BLaER1 treated with 17β-estradiol and CSF1 and Interleukin-3, amounts not matched to agents 10 nM and 100 nM (cell line): ENCODE measurements around the gene UPK3BL1.
"Not testable (repeated sequence)": the region's sequence is repeated elsewhere in the genome, so short reads cannot be mapped to it uniquely, and the experiment has no call there.

ENCODE experiments used
- H3K27ac ChIP-seq, 11 experiments: shearing (Covaris generic); formaldehyde crosslinking; 2 replicates each; pipeline ENCODE4 v1.8.1; 2022
- H3K27me3 ChIP-seq, 11 experiments: shearing (Covaris generic); formaldehyde crosslinking; 2 replicates each; pipeline ENCODE4 v1.8.1; 2022
- H3K36me3 ChIP-seq, 11 experiments: shearing (Covaris generic); formaldehyde crosslinking; 2 replicates each; pipeline ENCODE4 v1.8.1; 2022
- H3K4me1 ChIP-seq, 10 experiments: shearing (Covaris generic); formaldehyde crosslinking; 2 replicates each; pipeline ENCODE4 v1.8.1; 2022
- H3K4me2 ChIP-seq, 11 experiments: shearing (Covaris generic); formaldehyde crosslinking; 2 replicates each; pipeline ENCODE4 v1.8.1; 2022
- H3K4me3 ChIP-seq, 10 experiments: shearing (Covaris generic); formaldehyde crosslinking; 2 replicates each; pipeline ENCODE4 v1.8.1; 2022
- H3K9ac ChIP-seq, 11 experiments: shearing (Covaris generic); formaldehyde crosslinking; 2 replicates each; pipeline ENCODE4 v1.8.1; 2022
- H3K9me3 ChIP-seq, 11 experiments: shearing (Covaris generic); formaldehyde crosslinking; replicated peaks in 1 of 11; 2 replicates each; pipeline ENCODE4 v1.8.1; 2022
- H4K20me1 ChIP-seq, 11 experiments: shearing (Covaris generic); formaldehyde crosslinking; 2 replicates each; pipeline ENCODE4 v1.8.1; 2022

UPK3BL1 gene

DNA sequence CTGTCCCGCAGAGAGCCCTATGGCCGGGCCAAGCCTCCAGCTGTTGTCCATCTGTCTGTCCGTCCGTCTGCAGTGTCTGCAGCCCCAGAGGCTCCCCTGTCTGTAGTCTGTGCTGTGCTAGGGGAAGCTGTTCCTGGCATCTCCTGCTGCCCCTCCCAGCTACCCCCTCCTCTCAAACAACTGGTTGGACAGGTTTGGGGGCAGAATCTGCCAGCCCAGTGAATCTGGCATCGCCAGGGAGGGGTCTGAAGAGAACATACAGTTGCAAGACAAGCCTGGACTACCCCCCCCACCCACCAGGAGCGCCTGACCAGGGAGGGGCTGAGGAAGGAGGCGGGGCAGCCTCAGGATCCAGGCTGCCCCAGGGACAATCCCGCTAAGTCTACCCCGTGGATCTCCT, at the start of gene UPK3BL1:
Gene UPK3BL1 (minus strand): TSS at position 101 of the 400 bp plus-strand sequence. CDS start 50 bp downstream, at position 51.
- H3K27ac ChIP-seq, H3K27me3 ChIP-seq, H3K4me1 ChIP-seq, H4K20me1 ChIP-seq, H3K4me3 ChIP-seq, H3K4me2 ChIP-seq, H3K36me3 ChIP-seq, H3K9me3 ChIP-seq, H3K9ac ChIP-seq: not testable (repeated sequence)

GRCh38 chr7:102690602-102691001, 48.0 kb upstream of the UPK3BL1 start:
- H3K36me3 ChIP-seq, H4K20me1 ChIP-seq, H3K4me3 ChIP-seq, H3K9ac ChIP-seq, H3K27ac ChIP-seq, H3K4me1 ChIP-seq, H3K27me3 ChIP-seq, H3K4me2 ChIP-seq, H3K9me3 ChIP-seq: not testable (repeated sequence)

- not testable (repeated sequence) for H3K4me1 ChIP-seq, H3K9me3 ChIP-seq, H3K36me3 ChIP-seq, H3K4me2 ChIP-seq, H3K4me3 ChIP-seq, H4K20me1 ChIP-seq, H3K27me3 ChIP-seq, H3K27ac ChIP-seq
- H3K9ac ChIP-seq = 0 out of 22 replicates have a peak overlapping the region, but pooled peaks of 1 of the 11 experiments have one; percentile 22
Measured at GRCh38 chr7:102689436-102690282, 47.1 kb upstream of the UPK3BL1 start.

GRCh38 chr7:102688299-102689036, 45.9 kb upstream of the UPK3BL1 start:
- not testable (repeated sequence) for H4K20me1 ChIP-seq, H3K36me3 ChIP-seq, H3K4me1 ChIP-seq, H3K9me3 ChIP-seq, H3K4me2 ChIP-seq, H3K27me3 ChIP-seq, H3K4me3 ChIP-seq, H3K27ac ChIP-seq, H3K9ac ChIP-seq

- not testable (repeated sequence) for H3K4me1 ChIP-seq, H3K9me3 ChIP-seq, H3K4me3 ChIP-seq, H4K20me1 ChIP-seq, H3K36me3 ChIP-seq, H3K4me2 ChIP-seq, H3K27ac ChIP-seq, H3K9ac ChIP-seq, H3K27me3 ChIP-seq
Measured at GRCh38 chr7:102682560-102682959, 40.0 kb upstream of the UPK3BL1 start.

DNA sequence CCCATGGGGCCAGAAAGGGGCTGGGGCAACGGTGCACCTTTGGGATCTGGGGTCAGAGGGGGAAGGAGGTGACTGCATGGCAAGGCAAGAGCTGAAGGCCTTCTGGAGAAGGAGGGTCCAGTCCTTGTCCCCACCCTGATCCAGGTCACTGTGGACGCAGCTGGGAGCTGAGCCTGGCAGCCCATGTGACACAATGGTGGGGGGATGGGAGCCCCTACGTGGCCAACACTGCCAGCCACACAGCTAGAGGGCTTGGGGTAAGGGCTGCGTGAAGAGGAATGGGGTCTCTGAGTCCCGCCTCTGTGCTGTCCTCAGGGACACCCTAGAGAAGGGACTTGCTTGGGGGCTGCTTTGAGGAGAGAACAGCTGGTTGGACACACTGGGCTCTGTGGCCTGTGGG, 38.2 kb upstream of the UPK3BL1 start:
- not testable (repeated sequence) for H3K36me3 ChIP-seq, H3K9ac ChIP-seq, H4K20me1 ChIP-seq, H3K4me3 ChIP-seq, H3K9me3 ChIP-seq, H3K27ac ChIP-seq, H3K27me3 ChIP-seq, H3K4me2 ChIP-seq, H3K4me1 ChIP-seq

- not testable (repeated sequence) for H4K20me1 ChIP-seq, H3K27ac ChIP-seq, H3K4me1 ChIP-seq, H3K36me3 ChIP-seq, H3K27me3 ChIP-seq, H3K9me3 ChIP-seq, H3K4me3 ChIP-seq, H3K4me2 ChIP-seq, H3K9ac ChIP-seq
Measured at GRCh38 chr7:102675545-102675944, 33.0 kb upstream of the UPK3BL1 start.

DNA sequence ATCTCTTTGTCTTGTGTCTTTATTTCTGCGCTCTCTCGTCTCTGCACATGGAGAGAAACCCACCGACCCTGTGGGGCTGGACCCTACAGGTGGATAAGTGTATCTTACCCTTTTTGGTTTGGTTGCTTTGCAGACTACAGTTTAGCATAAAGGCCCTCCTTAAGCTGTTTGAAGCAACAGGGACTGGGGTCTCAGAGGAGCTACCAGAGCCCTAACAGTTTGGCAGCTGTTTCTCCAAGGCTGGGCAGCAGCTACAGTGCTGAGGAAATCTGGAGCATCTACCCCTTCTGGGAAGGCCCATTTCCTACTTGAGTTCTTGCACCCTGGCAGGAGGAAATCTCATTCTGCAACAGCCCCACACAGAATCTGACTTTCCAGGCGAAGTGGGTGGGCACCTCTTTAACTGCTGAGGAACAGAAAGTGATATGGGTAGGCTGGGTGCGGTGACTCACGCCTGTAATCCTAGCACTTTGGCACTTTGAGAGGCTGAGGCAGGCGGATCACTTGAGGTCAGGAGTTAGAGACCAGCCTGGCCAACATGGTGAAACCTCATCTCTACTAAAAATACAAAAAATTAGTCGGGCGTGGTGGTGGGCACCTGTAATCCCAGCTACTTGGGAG, 31.0 kb upstream of the UPK3BL1 start:
- not testable (repeated sequence) for H3K27me3 ChIP-seq, H3K4me3 ChIP-seq, H3K36me3 ChIP-seq, H4K20me1 ChIP-seq, H3K9ac ChIP-seq, H3K27ac ChIP-seq, H3K4me1 ChIP-seq, H3K9me3 ChIP-seq, H3K4me2 ChIP-seq

GRCh38 chr7:102671956-102672307, 29.3 kb upstream of the UPK3BL1 start:
- not testable (repeated sequence) for H4K20me1 ChIP-seq, H3K4me1 ChIP-seq, H3K36me3 ChIP-seq, H3K4me3 ChIP-seq, H3K27ac ChIP-seq, H3K9me3 ChIP-seq, H3K4me2 ChIP-seq, H3K27me3 ChIP-seq, H3K9ac ChIP-seq

GRCh38 chr7:102671166-102671955, 28.8 kb upstream of the UPK3BL1 start, which contains the start of gene POLR2J2:
POLR2J2 (minus strand) TSS chr7:102671663; CDS start chr7:102671601, 62 bp downstream.
- not testable (repeated sequence) for H3K9me3 ChIP-seq, H3K36me3 ChIP-seq, H3K27ac ChIP-seq, H3K4me2 ChIP-seq, H3K27me3 ChIP-seq, H3K4me1 ChIP-seq, H4K20me1 ChIP-seq
- Histone ChIP-seq H3K4me3 (peak within 1 kb of the TSS in 9 of 10 experiments; percentile 26 to 65 (median 51); a peak in 12 of 20 replicates), H3K9ac (peak within 1 kb of the TSS in 7 of 11 experiments; percentile 51 to 65 (median 52); a peak in 6 of 22 replicates)

DNA sequence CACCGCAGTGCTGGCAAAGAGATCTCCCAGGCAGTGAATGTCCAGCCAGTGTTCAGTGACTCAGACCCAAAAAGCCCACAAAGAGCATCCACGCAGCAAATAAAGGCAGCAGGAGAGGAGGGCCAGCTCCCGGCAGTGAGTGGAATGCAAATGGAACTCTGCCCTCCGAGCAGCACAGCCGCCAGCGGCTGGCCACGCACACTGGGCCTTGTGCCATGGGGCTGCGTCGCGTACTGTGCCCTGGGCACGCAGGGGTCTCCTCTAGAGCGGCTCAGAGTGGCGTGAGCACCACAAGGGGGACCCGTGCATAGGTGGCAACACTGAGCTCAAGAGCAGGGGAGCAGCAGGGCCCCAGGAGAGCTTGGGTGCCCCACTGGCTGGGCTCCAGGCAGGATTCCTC, 24.9 kb upstream of the UPK3BL1 start:
- not testable (repeated sequence) for H3K9me3 ChIP-seq, H3K36me3 ChIP-seq

GRCh38 chr7:102666850-102667249, 24.3 kb upstream of the UPK3BL1 start:
- not testable (repeated sequence) for H3K4me1 ChIP-seq, H3K9ac ChIP-seq, H3K27me3 ChIP-seq, H3K4me2 ChIP-seq, H3K4me3 ChIP-seq, H3K9me3 ChIP-seq, H3K27ac ChIP-seq, H3K36me3 ChIP-seq, H4K20me1 ChIP-seq

More for the DNA sequence above, 24.9 kb upstream of the UPK3BL1 start:
- not testable (repeated sequence) for H3K4me3 ChIP-seq, H3K4me1 ChIP-seq, H4K20me1 ChIP-seq, H3K9ac ChIP-seq, H3K4me2 ChIP-seq, H3K27me3 ChIP-seq, H3K27ac ChIP-seq

DNA sequence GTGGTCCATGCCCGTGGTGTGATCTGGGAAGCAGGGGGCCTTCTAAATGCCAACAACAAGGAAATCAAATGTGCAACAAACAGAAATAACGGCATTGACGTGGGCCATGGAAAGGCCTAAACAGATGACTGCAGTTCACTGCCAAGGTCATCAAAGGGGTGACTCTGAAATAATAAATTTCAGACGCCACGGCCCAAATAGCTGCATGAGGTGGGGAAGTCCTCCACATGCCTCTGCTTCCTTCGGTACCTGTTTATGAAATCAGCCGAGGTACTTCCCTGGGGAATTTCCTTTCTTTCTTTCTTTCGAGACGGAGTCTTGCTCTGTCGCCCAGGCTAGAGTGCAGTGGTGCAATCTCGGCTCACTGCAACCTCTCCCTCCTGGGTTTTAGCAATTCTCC, 22.2 kb upstream of the UPK3BL1 start:
- H3K4me3 ChIP-seq, H3K27me3 ChIP-seq, H4K20me1 ChIP-seq, H3K27ac ChIP-seq, H3K9ac ChIP-seq, H3K9me3 ChIP-seq, H3K4me1 ChIP-seq, H3K36me3 ChIP-seq, H3K4me2 ChIP-seq: not testable (repeated sequence)
